HG02885 (cell line): Measurements from ENCODE around the gene E2F4.
A peak's percentile ranks its signal among the peaks of the same experiment; 100 is the strongest.

Experiments
- ATAC-seq: cut with Tn5 transposase; IDR thresholded peaks from one replicate; pipeline ENCODE4 v1.9.1; 2021; ENCODE audit warnings: mild to moderate bottlenecking; ENCODE audit not compliant: unreplicated experiment, poor library complexity

Gene E2F4

GRCh38 chr16:67173323-67173722, 18.6 kb upstream of the E2F4 start:
- no peak for ATAC-seq

DNA sequence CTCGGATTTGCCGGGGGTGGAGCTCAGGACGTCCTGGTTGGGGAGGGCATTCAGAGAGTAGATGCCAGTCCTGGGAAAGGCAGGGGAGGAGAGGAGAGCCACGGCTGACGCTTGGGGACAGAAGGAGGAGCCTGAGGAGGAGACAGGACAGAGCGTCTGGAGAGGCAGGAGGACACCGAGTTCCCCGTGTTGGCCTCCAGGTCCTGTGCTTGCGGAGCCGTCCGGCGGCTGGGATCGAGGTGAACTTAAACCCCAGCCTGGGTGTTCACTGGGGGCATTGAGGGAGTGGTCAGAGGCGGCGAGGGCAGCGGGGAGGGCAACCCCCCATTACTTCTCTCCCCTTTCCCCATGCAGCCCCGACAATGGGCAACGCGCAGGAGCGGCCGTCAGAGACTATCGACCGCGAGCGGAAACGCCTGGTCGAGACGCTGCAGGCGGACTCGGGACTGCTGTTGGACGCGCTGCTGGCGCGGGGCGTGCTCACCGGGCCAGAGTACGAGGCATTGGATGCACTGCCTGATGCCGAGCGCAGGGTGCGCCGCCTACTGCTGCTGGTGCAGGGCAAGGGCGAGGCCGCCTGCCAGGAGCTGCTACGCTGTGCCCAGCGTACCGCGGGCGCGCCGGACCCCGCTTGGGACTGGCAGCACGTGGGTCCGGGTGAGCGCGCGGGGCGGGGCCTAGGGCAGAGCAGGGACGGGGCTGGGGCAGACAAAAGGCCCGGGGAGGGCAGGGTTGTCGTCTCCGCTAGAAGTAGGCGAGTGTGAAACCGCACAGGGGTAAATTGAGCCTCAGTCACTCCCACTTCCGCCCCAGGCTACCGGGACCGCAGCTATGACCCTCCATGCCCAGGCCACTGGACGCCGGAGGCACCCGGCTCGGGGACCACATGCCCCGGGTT, 17.9 kb upstream of the E2F4 start:
- ATAC-seq: peak; percentile 38

DNA sequence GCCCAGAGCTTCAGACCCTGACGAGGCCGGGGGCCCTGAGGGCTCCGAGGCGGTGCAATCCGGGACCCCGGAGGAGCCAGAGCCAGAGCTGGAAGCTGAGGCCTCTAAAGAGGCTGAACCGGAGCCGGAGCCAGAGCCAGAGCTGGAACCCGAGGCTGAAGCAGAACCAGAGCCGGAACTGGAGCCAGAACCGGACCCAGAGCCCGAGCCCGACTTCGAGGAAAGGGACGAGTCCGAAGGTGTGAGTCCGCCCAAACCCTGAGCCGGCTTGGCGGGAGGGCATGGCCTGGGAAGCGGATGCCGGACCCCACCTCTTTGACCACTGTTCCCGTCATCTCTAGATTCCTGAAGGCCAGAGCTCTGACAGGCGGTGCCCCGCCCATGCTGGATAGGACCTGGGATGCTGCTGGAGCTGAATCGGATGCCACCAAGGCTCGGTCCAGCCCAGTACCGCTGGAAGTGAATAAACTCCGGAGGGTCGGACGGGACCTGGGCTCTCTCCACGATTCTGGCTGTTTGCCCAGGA, 17.2 kb upstream of the E2F4 start:
- ATAC-seq: no peak

DNA sequence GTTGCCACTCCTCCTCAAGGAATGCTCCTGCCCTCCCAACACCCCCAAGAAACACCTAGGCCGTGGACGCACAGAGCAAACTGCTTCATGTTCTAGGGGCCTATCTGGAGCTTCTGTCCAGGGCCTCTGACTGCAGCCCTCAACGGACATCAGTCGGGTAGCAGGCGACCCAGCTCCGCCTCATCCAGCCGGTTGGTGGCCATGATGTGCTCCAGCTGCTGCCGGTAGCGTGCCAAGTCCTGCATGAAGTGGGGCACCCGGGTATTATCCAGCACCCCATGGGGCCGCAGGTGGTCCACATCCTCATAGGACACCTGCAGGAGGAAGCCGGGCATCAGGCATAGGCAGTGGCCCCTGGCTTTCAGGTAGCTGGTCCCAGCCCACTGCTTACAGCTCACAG, 15.3 kb upstream of the E2F4 start:
- ATAC-seq: no peak

GRCh38 chr16:67177743-67178699, 13.9 kb upstream of the E2F4 start:
- ATAC-seq: no peak

DNA sequence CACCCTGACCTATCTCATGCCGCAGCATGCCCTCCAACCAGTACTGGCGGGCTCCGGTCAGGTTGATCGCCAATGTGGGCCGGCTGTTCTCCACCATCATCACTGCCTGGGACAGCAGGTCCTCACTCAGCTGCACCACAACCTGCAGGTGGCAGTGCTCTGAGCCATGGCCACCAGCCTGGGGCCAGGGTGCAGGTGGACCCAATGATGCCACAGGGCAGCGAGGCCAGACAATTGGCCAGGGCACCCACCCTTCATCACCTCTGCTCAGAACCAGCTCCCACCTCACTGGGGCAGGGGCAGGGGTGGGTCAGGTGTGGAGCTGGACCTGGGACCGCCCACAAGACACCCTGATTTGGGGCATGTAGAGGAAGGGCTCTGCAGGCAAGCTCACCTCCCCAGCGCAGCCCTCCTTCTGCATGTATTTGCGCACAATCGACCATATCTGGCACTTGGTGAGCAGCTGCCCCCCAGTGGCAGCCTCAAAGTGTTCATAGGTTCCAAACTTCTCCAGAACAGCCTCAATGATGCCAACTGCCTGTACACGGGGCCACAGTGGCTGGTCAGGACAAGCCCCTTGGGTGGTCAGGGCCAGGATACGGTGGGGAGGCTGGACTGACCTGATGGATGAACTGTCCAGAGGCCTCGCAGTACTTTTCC, 12.4 kb upstream of the E2F4 start:
- no peak for ATAC-seq

- no peak for ATAC-seq
These were observed 11.8 kb upstream of the E2F4 start for GRCh38 chr16:67180166-67180565.

GRCh38 chr16:67181346-67181745, 10.6 kb upstream of the E2F4 start:
- ATAC-seq: no peak

DNA sequence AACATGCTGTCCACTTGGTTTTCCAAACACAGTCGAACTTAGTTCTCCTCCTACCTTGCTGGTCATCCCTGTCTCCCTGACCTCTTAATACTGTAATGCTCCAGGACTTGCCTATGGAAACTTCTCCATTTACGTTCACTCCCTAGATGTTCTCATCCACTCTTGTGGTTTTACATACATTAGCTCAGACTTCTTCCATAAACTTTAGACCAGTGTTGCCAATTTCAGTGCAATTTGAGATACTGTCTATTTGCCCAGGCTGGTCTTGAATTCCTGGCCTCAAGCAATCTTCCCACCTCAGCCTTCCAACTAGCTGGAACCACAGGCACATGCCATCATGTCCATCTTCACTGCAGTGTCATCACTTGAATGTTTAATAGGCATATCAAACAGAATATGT, 9.7 kb upstream of the E2F4 start:
- no peak for ATAC-seq

GRCh38 chr16:67183284-67183626, 8.7 kb upstream of the E2F4 start:
- no peak for ATAC-seq

DNA sequence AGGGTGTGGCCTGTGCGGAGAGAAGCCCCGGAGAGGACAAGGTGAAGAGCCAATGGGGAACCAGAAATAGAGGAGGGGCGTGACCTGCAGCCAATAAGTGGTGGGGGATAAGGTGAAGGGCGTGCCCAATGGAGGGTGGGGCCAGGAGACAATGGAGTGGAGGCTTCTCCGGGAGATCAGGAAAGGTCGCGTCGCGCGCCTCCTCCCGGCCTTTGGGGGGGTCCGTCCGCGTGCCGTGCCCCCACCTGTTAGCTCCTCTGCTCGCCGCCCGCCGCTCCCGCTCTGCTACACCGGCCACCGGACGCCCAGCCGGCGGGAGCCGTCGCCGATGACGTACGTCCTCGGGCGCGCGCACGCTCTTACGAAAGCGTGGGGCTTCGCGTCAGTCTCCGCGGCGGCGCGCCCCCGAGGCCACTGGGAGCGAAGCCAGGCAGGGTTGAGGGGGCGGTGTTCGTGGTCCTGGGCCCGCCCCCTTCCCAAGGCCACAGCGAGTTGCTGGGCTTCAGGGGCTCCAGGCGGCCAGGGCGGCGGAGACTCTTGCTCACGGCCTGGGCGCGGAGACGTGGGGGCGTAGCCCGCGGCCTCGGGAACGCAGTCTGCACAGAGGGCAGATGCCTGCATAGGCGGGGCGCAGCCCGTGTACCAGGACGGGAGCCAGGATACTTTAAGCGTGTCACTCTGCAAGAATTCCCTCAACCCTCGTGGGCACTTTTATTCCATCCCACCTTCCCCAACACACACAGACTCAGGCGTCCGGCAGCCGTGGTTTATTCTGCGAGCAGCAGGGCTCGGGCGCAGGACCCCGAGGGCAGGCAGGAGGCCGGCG, 8.1 kb upstream of the E2F4 start, which contains the start of gene MATCAP1:
Gene MATCAP1, minus strand, starts transcription at position 337 of the 826 bp plus-strand sequence. CDS start 3,353 bp downstream, outside the sequence.
- ATAC-seq: peak; percentile 94

DNA sequence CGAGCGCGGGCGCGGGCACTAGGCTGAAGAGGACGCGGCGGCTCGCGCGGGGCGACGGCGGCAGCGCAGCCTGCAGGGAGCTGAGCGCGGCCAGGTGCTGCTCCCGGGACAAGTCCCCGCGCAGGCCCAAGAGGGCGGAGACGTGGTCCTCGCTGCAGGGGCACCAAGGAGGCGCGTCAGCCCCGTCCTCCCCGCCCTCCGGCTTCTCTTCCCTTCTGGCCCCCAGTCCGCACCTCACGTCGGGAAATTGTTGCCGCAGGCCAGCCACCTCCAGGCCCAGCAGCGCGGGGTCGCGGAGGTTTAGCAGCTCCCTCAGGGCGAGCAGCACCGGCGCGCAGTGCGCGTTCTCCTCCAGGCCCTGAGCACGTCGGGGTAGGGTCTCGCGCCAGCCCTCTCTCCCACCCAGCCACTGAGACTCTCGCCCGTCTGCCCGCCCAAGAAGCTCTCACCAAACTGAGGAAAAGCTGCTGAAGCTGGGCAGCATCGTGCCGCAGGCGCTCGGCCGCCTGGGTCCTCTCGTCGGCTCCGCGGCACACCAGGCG, 7.4 kb upstream of the E2F4 start:
- ATAC-seq: peak; percentile 9

GRCh38 chr16:67184995-67185650, 6.8 kb upstream of the E2F4 start:
- ATAC-seq: no peak

GRCh38 chr16:67185651-67186134, 6.3 kb upstream of the E2F4 start:
- ATAC-seq: no peak

DNA sequence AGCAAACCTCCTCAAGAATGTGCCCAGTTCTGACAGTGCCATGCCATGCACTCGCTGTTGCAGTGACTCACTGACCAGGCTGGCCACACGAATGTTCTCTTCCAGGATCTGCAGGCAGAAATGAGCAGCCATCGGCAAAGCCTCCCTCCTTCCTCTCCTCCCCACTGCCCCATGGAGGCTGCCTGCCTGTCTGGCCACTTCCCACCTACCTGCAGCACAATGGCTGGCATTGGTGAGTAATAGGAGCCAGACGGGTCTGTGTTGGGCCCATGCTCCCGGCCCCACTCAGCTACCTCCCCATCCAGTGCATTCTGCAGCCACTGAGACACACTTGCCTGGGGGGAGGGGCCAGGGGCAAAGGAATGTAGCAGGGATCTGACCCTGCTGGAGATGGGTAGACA, 5.4 kb upstream of the E2F4 start:
- ATAC-seq: no peak

GRCh38 chr16:67187175-67187890, 4.6 kb upstream of the E2F4 start:
- no peak for ATAC-seq

DNA sequence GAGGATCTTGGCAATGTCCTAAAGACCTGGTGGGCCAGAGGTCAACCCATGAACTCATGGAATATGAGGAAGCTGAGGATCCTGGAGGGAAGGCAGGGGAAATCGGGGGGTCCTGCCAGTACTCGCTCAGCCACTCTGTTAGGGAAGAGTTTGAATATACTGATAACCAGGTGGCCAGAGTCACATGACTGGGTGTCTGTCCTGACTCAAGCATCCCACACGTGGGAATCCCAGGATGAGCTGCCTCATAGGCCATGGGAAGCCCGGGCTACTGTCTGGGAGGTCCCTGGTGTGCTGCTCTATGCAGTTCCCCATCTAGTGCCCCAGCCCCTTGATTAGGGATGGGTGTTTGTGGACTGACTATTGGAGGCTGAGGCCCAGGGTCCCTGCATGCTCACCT, 3.6 kb upstream of the E2F4 start:
- ATAC-seq: no peak

- ATAC-seq: no peak
These were observed 3.2 kb upstream of the E2F4 start for GRCh38 chr16:67188798-67189197.
